Stimulated activated CD8-positive, alpha-beta memory T cell treated with anti-CD3 and anti-CD28 coated beads, Interleukin-4, amount 100 ng/mL, for 4 hours (primary cell): ENCODE measurements around the gene FBLN2.

Experiments used
- DNase-seq, 2 donors: peaks; one replicate each; pipeline ENCODE4 v3.0.0-alpha.2; 2020; ENCODE audit warnings: low read depth in 2 of 2, low spot score in 1 of 2

FBLN2 gene

DNA sequence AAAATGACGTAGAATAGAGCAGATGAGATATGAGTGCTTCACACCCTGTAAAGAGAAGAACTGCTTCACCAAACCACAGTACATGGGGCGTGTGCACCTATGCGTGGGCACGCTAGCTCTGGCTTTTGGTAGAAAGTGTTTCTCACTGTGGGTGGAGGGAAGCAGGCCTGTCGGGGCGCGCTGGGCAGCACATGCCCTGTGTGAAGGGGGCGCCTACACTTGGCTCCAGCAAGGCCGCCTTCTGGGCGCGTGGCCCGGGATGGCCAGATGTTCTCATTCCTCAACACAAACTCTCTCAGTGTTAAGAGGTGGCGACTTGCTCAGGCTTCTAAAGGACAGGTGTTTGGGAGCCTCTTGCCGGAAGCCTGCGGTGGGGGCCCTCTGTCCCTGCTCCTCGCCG, 90.0 kb downstream of the FBLN2 start:
- no peak for DNase-seq

DNA sequence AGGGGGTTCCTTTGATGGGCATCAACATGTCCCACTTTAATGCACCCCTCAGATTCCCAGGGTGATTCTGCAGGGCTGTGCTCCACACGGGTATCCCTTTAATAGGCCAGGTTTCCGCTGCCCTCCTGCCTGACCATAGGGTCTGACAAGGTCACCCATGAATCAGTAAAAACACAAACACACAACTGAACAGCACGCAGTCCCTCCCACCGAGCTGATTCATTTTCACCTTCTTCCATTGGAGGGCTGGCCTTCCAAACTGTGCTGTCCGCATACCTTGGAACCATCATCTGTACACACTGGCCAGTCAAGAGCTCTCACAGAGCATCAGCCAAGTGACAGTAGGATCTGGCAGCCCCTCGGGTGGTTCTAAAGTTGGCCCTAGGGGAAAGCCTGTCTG, 93.7 kb downstream of the FBLN2 start:
- no peak for DNase-seq

DNA sequence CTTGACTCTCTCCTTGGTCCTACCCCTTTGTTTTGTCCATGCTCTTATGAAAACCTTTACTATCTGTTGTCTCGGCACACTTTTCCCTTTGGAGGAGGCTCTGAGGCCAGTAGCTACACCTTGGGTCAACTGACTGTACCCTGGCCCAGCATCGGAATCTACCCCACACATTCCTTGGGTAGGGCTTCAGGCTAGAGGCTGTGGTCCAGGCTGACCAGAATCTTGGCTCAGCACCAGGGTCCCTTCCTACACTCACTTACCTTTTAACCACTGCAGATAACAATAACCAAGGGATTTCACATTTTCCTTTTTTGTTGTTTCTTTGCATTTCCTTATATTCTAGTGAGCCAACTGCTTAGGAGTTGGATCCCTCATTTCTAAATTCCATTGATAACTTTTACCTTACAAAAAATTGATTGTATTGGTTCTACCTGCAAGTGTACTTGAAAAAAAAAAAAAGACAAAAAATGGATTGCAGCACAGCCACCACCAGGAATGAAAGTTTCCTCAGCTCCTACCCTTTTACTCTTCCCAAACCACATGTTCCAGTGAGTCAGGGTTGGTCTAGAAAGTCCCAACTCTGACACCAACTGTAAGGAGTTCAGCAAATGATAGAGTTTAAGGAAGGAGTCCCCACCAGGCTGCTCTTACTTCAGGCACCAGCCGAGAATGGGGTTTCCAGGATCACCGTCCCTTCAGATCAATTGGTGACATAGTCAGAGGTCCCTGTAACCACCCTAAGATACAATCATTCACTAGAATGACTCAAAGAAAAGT, 95.6 kb downstream of the FBLN2 start:
- DNase-seq, result no peak

DNA sequence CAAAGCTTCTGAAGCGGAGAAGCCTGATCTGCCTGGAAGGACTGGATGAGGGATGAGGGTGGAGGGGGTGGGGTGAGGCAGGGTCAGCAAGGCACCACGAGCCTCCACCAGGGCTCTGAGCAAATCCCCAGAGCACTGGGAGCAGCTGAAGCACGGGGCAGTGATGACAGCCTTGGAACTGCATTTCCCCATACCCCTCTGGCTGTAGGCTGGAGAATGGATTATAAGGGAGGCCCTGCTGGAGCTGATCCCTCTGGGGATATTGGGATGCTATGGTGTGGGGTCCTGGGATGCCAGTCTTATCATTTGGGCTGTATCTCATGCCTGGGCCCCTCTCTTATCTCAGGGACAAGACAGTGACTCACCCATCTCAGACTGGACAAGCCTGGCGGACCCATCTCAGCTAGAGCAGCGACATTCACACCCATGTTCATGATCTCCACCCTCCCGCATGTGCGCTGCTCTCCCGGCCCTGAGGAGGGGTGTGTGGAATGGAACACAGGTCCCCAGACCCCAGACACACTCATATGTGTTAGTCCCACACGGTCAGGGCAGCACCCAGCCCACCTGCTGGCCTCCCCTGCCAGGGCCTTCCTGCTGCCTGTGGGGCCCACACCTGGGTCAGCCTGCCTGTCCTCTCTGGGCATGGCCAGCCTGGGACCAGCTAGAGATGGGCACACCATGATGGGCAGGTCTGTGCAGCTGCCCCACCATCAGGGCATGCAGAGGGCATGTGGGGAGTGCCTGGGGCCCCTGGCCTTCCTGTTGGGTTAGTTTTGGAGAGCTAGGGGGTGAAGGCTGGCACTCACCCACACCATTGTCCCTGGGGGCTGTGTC, 97.1 kb downstream of the FBLN2 start:
- no peak for DNase-seq

DNA sequence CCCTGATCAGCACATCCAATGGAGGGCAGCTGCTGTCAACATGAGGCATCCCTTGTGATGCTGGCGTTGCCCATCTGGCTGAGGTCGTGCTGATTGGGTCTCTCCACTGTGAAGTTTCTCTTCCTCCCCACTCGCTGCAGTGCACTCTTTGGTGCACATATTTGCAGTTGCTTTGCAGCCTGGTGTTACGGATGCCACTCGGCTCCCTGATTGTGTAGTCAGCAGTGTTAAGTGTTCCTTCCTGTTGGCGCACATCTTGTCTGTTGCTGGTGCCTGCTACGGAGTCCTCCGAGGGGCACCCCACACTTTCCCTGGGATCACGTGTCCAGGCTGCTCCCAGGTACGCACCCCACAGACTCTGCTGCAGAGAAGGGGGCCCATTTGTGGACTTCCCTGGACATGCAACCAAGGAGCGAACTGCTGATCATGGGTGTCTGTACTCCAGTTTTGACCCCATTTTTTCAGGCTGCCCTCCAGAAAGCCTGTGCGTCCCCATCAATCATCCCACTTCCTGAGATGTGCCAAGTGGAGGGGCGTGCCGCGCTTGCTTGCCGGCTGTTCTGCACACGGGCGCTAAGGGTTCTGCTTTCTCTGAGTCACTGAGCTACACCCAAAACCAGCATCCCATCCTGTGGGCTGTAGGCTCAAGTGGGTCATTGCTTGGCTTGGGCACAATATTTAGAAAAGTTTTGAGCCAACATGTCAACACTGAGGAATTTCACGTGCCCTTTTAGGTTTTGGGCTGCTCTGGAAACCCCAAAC, 98.6 kb downstream of the FBLN2 start:
- DNase-seq, result no peak

DNA sequence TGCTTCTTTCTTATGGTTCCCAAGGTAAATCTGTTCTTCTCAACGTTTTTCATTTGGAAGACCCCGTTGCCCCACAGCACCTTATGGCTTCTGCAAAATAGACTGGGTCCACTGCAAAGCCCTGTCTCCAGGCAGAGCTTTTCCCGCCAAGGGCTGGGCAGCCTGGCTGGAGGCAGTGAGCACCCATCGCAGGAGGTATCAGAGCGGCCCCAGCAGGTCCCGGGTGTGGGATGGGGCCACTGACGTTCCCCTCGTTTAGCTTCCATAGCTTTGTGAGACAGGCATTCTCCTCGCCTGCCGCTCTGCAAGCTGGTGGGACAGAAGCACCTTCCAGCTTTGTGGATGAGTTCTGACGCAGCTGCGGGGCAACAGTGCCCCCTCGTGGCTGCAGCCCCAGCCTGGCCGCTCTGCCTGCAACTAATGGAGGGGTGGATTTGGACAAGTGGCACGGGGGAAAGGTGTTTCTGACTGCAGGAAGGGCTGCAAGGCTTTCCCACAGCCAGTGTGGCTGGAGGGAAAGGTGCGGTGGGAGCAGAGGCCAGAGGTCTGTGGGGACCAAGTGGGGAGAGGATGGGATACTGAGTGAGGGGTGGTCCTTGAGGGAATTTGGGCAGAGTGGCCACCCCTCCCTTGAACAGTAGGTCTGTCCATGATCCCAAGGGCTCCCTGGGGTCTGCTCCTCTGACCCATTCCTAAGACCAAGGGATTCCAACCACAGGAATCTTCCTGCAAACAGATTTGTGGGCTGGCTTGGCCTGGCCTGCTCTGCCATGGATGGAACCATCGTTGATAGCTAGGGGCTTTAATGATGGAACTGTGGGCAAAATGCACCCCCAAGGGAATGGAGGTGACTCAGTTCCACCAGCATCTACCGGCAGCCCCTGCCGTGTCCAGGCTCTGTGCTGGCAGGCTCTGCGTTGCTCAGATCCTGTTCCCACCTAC, 99.4 kb downstream of the FBLN2 start:
- DNase-seq, result peak; percentile 50 to 64

DNA sequence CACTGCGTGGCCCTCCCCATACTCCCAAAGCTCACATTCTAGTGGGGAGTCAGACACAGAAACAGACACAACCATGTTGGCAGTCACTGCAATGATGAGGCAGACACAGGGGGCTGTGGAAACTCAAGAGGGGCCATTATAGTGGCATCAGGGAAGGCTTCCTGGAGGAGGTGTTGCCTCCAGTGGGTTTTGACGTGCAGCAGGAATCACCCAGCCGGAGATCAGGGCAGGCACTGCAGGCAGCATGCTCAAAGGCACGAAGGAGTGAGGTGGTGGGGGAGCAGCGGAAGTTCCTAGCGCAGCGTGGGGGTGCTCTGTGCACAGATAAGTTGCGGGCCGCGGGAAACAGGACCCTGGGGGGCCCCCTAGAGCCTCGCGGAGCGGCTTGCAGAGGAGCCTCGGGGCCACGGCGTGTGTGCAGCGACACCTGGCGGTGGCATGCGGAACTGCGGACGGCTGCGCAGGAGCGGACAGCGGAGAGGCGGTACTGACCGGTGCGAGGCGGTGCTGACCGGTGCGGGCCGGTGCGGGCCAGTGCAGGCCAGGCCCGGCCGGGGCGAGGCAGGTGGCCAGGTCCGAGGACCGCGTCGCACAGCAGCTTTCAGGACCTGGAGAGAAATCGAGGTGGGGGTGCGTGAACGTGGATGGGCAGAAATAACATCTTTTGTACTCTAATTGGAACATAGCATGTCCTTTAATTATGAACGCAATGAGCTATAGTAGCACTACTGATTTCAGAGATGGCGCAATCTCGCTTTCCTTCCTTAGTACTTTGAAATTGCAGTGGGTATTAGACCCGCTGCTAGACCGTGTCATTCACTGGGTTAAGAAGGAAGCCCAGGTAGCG, 101.5 kb downstream of the FBLN2 start:
- DNase-seq, result peak; percentile 52 to 53

DNA sequence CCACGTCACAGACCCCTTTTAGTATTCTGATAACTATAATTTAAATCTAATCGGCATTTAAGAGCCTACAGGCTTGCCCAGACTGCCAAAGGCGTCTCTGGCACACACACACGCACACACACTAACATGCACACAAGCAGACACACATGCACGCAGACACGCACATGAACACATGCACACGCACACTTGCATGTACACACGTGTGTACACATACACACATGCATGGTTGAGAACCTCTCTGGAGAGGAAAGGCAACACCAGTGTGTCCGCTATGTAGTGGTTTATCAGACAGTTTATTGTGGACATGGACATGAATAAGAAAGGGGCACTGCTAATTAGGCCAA, 102.1 kb downstream of the FBLN2 start:
- DNase-seq, result no peak

DNA sequence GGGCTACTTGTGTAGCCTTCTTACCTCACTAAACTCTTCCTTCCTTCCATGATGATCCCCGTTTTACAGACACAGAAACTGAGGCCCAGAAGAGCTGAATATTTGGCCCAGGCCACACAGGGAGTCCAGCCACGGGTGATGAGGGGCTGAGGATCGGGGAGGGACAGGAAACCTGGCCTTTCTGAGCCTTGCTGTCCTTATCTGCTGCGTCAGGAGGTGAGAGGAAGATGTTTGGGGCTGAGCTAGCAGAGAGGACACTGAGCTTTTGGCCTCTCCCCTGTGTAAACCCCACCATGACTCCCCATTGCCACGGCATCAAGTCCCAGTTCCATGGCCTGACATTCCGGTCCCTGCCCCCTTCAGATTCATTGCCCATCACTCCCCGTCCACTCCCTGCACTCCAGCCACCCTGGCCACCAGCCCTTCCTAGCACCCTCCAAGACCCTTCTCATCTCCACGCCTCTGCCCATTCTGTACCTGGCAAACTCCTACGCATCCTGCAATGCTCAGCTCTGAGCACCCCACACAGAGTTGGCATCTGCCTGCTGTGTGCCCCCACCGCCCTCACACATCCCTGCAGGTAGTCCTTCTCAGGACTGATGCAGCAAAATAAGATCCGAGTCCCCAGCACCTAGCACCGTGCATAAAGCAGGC, 103.0 kb downstream of the FBLN2 start:
- DNase-seq, result no peak

DNA sequence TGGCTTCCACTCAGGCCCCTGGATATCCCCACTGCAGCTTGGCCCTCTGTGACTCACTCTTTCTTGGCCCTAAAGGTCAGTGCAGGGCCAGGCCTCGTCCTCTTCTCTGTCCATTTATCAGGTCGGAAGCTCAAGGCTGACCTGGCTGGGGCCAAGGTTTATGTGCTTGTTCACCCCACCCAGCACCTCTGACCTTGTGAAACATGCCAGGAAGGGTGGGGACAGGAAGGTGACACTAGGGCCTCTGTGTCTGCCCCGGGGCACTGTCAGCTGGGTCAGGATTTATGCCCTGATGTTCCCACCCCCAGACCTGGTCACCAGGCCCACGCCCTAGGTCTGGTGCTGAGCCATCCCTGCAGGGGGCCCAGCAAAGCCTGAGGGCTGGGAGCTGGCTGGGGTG, 103.8 kb downstream of the FBLN2 start:
- DNase-seq, result no peak

DNA sequence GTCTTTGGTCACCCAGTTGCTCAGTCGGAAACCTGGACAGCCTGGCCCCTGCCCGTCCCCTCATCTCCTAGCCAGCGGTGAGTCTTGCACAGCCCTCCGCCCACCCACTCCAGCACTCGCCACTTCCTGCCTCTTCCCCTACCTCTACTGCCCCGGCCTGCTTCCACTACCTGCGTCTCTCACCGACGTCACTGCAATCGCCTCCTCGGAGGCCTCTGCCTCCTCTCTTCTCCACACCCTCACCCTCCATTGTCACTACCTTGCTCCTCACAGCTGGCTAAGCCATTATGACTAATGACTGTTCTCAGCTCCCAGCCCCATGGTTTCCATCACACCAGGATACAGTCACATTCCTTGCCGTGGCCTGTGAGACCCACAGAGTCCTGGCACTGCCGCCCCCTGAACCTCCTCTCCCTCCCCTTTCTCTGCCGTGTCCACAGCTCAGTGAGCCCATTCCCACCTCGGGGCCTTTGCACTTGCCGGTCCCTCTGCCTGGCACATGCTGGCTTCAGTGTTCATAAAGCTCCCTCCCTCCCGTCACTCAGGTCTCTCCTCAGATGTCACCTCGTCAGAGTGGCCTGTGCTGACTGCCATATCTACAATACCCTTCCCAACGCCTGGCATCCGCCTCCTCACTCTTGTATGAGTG, 104.8 kb downstream of the FBLN2 start:
- no peak for DNase-seq

DNA sequence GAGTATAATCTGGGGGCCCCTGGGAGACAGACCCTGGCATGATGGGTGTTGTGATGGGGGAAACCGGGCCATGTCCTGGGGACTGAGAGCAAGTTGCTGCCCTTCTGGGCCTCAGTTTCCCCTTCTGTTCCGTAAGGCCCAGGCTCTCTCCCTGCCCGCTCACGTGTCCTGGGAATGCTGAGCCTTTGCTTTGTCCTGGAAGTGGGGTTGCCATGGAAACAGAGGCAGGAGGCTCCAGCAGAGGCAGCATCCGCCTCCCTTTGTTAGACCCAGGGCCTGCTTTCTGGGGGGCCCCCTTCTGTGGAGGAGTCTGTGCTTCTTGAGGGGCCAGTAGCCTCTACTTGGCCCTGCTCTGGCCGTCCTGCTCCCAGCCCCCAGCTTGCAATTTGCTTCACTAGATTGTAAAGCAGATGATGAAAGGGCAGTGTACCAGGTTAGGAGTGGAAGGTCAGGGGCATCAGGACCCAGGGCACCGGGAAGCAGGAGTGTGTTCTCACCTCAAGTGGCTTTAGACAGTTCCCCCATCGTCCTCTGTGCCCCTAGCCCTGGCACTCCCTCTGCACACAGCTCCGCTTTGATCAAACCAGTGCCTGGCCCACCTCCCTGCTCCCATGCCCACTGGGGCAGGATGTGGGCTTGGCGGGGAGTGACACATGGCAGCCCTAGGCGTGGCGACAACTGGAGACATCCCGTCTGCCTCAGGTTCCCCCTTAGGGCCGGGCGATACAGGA, 105.6 kb downstream of the FBLN2 start:
- DNase-seq, result no peak

DNA sequence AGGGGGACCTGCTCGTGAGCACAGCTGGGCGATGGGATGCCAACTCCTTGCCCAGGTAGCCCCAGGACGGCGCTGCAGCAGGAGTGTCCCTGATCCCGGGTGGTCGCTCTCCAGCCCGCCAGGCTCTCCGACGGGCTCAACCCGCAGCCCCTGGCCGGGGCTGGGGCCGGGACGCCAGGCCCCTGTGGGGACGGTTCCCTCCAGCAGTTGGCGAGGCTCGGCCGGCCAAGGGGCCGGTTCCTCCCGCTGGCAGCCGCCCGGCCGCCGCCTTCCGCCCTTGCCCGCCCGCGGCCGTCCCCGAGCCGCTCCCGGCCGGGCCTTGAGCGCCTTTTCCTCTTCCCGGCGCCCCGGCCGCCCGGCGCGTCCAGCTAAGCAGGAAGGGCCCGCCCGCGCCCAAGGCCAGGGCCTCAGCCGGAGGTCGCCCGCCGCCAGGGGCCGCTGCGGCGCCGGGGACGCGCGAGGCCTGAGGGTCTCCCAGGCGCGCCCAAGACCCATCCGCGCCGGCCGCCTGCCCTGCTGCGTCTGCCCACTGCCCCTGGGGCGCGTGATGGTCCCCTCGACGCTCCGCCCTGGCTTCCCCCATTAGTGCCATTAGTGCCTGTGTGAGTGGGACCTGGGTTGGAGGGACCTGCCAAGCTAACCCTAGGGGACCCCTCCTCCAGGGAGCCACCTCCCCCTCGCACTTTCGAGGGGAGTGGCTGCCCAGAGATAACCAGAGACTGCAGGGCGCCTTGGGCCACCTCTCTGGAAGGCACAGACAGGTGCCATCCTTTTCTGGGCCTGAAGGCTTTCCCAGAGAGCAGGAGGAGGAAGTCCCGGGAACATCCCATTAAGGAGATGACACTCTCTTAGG, 106.4 kb downstream of the FBLN2 start:
- no peak for DNase-seq

DNA sequence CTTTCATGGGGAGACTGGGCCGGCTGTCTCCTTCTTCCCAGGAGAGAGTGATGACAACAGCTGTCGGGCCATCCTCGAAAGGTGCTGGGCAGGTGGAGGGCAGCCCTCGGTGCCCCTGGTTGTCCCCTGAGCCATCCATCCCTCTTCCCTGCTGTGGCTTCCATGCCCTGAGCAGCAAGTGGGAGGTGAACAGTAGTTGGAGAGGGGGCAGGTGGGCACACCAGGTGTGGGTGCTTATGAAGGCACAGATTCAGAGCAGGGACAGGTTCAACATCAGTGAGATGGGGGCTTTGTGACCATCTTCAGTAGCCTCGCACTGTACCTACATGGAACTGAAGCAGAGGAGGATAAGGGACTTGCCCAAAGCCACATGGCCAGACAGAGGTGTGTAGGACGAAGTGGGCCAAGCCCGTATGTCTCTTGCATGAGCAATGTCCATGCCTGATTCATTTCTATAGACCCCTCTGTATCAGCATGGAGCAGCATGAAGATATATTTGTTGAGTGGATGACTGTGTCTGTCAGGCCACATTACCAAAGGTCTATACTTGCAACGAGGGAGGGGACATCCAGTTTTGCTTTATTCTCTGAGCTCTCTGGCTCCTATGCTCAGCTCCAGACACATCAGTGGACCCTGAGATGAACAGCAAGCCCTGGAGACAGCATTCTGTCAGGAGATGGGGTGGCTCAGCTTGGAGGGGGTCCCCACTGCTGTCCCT, 107.8 kb downstream of the FBLN2 start:
- DNase-seq, result no peak

DNA sequence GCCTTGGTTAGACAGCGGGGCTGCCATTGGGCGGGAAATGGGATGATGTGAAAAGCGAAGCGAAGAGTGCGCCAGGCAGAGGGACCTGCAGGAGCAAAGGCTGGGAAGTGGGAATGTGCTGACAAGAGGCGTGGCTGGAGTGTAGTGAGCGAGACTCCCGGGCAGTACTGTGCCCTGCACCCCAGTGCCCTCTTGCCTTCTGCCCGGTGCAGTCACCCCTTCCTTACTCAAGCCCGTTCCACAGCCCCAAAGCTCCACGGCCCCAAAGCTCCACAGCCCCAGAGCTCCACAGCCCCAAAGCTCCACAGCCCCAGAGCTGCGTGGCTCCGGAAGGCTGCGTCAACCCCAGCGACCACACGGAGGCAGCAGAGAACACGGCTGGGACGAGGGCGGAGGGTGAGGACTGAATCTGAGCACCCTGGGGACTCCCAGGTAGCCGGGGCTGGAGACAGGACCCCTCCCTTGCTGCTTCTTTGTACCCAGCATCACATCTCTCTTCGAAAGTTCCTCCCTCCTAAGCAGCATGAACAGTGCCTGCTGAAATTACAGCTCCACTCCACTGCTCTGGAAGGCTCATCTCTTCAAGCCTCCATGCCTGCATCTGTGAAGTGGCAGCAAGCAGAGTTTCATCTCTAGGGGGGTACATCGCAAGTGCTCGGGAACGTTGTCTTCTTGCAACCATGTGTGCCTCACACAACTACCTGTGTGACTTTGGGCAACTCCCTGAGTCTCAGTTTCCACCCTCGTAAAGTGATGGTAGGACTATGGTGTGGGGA, 108.9 kb downstream of the FBLN2 start:
- peak; percentile 7 to 24 for DNase-seq

DNA sequence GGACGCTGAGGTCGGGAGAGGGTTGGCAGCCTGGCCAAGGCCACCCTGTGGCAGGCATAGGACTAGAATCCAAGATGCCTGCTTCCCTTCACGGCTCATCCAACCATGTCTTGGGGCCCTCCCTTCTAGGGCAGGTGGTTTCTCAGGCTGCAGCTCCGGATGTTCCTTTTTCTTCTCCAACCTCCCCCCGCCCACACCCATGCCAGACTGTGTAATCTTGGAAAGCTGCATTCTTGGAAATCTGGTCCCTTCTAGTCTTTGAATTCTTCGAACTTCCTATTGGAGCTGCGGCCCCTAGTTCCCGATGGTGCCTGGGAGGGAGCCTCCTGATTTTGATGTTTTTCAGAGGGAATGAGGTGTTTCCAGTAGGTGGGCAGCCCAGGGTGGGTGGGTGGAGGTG, 109.8 kb downstream of the FBLN2 start:
- no peak for DNase-seq
